GM18507 (cell line): ENCODE measurements around the gene SFTA2.
"Not testable (repeated sequence)": the region's sequence is repeated elsewhere in the genome, so short reads cannot be mapped to it uniquely, and the experiment has no call there.

Experiments
- DNase-seq: peaks from one replicate; pipeline ENCODE4 v3.0.0; 2011; ENCODE audit warnings: low read depth; ENCODE audit not compliant: insufficient read length; ENCODE audit errors: extremely low spot score
- FAIRE-seq: peaks from 2 replicates; lab custom pipeline; 2011; peaks lifted over from hg19 to GRCh38; lab: Jason Lieb, UNC

The SFTA2 gene

DNA sequence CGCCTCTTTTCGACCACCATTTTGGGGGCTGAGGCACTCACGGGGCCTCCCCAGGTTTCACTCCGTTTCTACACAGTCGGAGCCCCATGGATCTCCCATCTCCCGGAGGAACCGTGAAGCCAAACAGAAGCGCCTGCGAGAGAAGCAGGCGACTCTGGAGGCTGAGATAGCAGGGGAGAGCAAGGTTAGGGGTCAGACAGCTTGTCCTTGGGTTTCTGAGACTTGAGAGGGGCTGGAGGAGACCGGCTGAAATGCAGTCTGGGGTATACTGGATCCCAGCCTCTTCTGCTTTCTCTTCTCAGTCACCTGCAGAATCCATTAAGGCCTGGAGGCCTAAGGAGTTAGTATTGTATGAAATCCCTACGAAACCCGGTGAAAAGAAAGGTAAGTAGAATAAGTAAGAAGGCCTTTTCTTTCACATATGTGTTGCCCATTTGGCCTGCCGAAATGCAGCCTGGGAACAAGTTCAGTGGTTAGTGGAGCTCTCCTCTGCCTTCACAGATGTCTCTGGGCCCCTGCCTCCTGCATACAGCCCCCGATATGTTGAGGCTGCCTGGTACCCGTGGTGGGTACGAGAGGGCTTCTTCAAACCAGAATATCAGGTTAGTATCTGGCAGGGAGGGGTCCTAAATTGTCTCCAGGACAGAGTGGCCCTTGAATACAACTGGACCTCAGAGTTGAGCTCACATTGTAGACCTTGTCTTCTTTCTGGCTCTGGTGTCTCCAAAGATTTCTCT is 16.9 kb downstream of the SFTA2 start:
- no peak for FAIRE-seq
- DNase-seq: no peak

DNA sequence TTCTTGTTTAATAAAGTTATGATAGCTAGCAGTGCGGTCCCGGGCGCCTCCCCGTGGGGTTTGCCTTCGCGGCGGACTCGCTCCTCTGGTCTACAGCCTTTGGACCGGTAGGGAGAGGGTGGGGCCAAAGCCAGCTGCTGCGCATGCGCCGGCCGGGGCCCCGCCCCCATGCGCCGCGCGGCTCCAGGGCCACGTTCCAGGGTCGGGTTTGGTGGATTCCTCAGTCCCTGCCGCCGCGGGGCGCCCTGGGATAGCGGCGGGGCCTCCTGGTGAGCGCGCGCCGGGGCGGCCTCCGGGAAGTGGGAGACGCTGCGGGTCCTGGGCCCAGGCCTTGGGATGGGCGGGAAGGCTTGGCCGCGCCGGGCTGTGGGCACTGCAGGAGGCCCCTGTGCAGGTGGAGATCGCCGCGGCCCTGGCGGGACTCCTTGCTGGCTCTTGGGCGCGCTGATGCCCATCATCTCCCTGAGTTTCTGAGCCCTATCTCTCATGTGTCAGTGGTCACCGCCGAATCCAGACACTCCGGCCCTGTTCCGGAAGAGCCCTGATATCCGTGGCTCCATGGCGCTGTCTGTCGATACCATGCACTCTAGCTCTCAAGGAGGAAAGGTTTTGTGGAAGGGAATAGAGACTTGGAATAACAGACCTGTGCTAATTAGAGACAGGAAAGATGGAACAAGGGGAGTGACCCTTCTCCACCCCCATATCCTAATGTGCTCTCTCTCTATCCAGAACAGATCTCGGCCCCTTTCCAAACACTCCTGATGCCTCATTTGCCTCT is 17.7 kb downstream of the SFTA2 start, which contains the start of gene VARS2:
TSS of gene VARS2 (plus strand) at position 163 of the 778 bp plus-strand sequence. CDS start at position 762, 599 bp downstream.
- FAIRE-seq: peak; percentile 84

DNA sequence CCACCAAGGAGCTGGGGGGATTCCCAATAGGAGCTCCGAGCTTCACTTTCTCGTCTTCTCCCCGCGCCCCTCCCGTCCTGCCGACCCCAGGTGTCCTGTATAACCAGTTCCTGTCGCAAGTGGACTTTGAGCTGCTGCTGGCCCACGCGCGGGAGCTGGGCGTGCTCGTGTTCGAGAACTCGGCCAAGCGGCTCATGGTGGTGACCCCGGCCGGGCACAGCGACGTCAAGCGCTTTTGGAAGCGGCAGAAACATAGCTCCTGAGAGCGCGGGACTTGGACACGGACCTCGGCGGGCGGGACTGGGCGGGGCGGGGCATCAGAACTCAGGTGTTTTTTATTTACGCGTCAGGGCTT is 18.3 kb downstream of the SFTA2 start:
- peak; percentile 17 for DNase-seq
- FAIRE-seq: no peak

More for the DNA sequence above, 17.7 kb downstream of the SFTA2 start, which contains the start of gene VARS2:
- peak; percentile 98 for DNase-seq

DNA sequence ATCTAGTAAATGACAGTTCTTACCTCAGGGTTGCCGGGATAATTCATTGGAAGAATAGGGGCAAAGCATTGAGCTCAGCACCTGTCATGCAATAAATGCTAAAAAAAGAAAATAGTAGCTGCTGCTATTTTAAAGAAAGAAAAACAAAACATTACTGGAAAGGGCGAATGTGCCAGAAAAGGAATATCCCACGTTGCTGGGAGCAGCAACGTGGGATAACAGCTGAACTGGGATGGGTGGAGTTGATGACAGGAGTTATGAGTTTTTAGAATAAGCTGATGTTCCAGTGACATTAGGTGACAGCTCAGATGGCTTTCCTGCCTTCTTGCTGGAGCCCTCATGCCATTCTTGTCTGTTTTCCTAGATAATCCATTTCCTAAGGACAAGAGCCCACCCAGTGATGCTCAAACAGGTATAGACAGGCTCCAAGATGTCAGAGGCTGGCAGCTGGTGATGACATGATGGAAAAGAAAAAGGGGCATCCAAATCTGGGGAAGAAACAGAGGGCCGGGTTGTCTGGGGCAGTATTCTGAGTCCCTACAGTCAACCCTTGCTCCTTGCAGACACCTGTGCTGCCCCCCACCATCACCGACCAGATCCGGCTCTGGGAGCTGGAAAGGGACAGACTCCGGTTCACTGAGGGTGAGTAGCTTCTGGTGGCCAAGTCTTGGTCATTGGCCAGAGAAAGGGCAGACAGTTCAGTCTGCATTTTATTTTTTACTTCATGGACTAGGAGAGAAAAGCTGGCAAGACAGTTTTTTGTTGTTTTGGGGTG is 19.0 kb downstream of the SFTA2 start:
- no peak for DNase-seq
- FAIRE-seq: no peak

DNA sequence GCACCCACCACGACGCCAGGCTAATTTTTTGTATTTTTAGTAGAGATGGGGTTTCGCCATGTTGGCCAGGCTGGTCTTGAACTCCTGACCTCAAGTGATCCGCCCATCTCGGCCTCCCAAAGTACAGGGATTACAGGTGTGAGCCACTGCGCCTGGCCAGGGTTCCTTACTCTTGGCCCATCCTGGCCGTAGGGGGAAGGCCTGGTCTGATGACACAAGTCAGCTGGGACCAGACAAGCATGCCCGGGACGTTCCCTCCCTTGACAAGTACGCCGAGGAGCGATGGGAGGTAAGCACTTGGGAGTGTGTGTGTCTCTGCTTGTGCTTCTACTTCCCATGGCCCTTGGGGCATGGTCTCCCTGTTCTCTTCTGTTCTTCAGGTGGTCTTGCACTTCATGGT is 21.5 kb downstream of the SFTA2 start:
- not testable (repeated sequence) for FAIRE-seq, DNase-seq

DNA sequence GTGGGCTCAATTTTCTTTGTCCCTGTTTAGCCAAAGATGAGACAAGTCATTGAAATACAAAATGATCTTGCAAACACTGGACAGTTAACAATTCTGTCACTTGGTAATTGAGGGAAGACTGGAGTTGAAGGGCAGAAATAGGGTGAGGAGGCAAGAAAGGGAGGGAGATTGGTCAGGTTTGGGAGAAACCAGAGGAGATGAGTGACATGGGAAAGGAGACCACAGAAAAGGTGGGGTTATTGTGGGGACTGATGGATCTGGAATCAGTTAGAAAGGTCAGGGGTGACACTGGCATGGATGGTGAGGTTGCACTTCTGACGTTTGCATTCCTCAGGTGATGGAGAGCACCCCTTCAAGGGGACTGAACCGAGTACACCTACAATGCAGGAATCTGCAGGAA is 23.3 kb downstream of the SFTA2 start:
- no peak for FAIRE-seq
- DNase-seq: no peak

DNA sequence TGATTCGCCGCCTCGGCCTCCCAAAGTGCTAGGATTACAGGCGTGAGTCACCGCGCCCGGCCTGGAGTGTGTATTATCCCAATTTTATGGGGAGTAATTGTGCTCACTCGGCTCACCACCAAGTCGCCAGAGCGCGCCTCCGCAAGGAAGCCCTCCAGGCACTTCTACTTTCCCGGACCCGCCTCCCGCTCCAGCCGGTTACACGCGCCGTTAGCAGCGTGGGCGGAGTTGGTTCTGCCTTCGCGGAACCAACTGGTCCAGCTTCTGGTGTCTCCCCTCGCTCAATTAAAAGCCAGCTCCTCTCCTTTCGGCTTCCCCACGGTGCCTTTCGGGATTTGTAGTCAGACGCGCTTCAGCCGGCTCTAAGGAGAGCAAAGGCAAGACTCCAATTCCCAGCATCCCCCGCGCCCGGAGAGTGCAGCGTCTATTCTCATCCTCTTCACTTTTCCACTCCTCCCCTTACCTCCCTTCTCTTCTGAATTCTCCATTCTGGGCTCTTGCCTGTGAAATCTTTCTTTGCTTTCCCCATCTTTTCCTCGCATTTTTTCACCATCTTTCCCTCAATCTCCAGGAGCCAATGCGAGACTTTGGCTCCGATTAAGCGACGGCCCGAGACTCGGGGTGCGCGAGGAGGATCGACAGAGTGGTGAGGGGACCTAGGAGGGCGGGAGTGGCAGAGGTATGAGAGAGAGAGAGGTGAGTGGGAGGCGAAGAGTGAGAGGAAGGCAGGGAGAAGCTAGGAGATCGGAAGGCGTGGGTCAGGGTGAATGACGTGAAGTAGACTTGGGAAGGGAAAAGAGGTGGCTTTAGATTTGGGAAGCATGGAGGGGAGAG is 24.0 kb downstream of the SFTA2 start, which contains the start of gene GTF2H4:
TSS of gene GTF2H4 (plus strand) at position 450 of the 834 bp plus-strand sequence.
- DNase-seq: peak; percentile 88
- peak; percentile 92 for FAIRE-seq

DNA sequence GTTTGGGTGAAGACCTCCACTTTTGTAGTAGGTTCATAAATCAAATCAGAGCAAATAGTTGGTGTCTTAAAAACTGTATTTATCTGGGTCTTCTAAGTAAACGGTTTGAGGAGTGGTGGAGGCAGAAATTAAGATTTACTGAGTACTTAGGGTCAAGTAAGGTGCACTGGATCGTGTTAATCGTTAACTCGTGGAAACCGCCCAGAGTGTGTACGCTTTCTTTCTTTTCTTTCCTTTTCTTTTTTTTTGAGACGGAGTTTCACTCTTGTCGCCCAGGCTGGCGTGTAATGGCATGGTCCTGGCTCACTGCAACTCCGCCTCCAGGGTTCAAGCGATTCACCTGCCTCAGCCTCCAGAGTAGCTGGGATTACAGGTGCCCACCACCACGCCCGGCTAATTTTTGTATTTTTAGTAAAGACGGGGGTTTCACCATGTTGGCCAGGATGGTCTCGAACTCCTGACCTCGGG is 24.6 kb downstream of the SFTA2 start:
- not testable (repeated sequence) for DNase-seq, FAIRE-seq

DNA sequence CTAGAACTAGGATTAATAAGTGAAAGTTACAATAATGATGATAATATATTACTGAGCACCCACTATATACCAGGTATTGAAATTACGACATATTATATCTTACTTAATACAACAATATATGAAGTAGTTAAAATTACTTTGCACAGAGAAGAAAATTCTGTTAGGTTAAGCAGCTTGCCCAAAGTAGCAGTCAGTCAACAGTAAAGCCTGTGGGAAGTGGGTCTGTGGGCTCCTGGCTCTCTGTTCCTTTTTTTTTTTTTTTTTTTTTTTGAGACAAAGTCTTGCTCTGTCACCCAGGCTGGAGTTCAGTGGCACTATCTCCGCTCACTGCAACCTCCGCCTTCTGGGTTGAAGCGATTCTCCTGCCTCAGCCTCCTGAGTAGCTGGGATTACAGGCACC is 28.7 kb downstream of the SFTA2 start:
- FAIRE-seq (no peak), DNase-seq (no peak)

DNA sequence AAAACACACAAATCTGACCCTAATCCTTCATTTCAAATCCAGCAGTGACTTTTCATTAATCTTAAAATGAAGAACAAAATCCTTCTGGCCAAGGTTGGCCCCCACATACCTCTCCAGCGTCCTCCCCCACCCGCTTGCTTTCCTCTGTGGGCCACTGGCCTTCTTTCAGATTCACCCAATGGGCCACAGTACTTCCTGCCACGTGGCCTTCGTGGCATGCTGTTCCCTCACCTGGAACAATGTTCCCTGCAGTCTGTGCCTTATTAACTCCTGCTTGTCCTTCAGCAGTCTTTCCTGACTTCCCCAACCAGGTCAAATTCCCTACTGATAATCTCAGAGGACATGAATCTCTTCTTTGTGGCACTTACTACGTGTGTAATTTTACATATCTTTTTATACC is 29.3 kb downstream of the SFTA2 start:
- DNase-seq: no peak
- FAIRE-seq: no peak

DNA sequence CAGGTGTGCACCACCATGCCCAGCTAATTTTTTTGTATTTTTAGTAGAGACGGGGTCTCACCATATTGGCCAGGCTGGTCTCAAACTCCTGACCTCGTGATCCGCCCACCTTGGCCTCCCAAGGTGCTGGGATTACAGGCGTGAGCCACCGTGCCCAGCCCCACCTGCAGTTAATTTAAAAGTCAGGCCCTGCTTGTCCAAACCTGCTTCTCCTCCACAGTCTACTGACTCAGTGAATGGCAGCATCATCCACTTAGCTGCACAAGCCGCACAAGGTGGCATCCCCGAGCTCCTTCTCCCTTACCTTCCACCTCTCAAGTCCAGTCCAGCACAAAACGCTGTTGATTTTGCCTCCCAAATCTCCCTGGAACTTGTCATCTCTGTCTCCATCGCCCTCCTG is 29.8 kb downstream of the SFTA2 start:
- FAIRE-seq, DNase-seq: not testable (repeated sequence)

DNA sequence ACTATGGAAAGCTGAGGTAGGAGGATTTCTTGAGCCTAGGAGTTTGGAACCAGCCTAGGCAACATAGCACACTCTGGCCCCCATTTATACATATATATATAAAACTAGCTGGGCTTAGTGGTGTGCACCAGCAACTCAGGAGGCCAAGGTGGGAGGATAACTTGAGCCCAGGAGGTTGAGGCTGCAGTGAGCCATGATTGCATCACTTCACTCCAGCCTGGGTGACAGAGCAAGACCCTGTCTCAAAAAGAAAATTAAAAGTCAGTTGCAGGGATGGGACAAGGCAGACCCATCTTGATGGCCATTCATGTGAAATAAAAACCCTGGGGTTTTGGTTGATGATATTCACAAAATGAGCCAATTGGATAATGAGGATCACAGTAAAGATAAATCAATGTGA is 30.5 kb downstream of the SFTA2 start:
- no peak for DNase-seq
- no peak for FAIRE-seq

DNA sequence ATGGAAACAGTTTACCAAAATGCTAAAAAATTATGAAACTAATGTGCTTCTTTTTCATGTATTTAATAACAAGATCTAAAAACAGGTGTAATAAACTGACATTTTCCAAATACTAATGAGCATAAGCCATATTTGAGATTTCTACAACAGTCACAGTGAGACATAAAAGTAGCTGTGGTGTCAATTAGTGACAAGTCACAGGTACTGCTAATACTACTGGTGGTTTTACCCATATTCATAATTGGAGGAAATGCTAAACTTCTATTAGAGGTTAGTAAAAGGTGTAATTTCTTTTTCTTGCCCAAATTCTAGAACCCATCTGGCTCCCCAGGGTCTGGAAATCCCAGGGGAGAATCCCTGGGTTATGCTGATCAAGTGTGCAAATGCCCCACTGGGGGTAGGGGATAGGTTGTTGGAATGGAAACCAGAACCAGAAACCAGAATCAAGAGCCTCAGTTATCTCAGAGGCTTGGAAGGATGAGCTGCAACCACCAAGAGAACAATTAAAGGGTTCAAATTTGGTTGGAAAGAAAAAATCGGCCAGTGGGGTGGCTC is 31.0 kb downstream of the SFTA2 start:
- FAIRE-seq (no peak), DNase-seq (no peak)

DNA sequence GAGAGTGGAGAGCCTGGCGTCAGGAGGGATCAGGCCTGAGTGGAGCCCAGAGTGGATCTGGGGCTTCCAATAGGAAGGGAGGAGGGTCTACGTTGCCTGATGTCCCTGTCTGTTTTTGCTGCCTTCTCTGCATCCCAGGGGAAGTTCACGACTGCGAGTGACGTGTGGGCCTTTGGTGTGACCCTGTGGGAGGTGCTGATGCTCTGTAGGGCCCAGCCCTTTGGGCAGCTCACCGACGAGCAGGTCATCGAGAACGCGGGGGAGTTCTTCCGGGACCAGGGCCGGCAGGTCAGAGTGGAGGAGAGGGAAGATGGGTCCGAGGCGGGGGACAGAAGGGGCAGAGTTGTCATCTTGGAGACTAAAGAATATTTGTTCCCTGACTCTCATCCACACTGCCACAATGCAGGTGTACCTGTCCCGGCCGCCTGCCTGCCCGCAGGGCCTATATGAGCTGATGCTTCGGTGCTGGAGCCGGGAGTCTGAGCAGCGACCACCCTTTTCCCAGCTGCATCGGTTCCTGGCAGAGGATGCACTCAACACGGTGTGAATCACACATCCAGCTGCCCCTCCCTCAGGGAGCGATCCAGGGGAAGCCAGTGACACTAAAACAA is 33.1 kb downstream of the SFTA2 start:
- no peak for DNase-seq
- no peak for FAIRE-seq

DNA sequence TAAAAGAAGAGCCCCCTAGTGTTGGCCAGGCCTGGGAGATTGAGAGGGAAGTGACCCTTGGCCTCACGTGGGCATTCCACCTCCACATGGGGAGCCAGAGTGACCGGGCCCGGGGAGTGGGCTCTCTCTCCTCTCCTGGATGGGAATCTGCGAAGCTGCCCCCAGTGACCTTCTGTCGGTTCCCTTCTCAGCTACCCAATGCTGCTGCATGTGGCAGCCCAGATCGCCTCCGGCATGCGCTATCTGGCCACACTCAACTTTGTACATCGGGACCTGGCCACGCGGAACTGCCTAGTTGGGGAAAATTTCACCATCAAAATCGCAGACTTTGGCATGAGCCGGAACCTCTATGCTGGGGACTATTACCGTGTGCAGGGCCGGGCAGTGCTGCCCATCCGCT is 34.1 kb downstream of the SFTA2 start:
- DNase-seq: no peak
- no peak for FAIRE-seq

DNA sequence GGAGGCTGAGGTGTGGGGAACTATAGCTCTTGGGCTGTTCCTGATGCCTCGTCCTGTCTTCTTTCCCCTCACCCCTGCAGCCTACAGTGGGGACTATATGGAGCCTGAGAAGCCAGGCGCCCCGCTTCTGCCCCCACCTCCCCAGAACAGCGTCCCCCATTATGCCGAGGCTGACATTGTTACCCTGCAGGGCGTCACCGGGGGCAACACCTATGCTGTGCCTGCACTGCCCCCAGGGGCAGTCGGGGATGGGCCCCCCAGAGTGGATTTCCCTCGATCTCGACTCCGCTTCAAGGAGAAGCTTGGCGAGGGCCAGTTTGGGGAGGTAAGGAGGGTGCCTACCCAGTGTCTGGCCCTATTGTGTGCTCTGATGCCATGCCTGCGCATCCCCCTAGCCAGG is 35.4 kb downstream of the SFTA2 start:
- FAIRE-seq (no peak), DNase-seq (no peak)

DNA sequence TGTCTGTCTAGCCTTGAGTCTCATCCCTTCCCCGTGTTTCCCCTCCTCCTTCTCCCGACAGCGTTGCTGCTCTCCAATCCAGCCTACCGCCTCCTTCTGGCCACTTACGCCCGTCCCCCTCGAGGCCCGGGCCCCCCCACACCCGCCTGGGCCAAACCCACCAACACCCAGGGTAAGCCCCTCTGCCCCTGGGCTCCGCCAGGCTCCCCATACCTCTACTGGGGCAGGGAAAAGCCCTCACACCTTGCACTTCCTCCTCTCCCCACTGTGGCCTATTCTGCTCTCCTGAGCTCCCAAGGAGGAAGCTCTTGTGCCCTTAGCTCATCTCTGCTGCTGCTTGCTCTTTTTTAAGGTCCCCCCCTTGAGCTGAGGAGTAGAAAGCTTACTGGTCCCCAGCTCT is 36.6 kb downstream of the SFTA2 start:
- FAIRE-seq: no peak
- DNase-seq: no peak

DNA sequence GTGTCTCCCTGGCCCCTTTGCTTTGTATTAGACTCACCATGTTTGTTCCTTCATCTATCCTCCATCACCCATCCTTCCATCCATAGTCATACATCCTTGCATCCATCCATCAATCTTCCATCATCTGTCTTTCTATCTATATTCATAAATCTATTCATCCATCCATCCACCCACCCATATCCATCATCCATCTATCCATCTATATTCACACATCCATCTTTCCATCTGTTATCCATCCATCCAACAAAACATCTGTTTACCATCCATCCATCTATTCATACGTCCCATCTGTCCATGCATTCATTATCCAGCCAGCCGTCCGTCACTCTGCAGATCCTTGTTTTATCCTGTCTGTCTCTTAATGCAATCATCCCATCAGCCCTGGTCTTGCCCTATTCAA is 37.0 kb downstream of the SFTA2 start:
- DNase-seq: no peak
- FAIRE-seq: no peak
